Tibial nerve (tissue), 4 donors: ENCODE results near the gene OTP. TPM values are rescaled to one million over a fixed set of nuclear protein-coding genes. Genes with fewer than 3 reads are reported as not detected.

ENCODE experiments used
- DNase-seq, 2 donors: peaks; one replicate each; pipeline ENCODE4 v3.0.0-alpha.2; 2019; ENCODE audit warnings: low spot score in 2 of 2
- H3K27ac ChIP-seq, 4 donors: fragments of 200-600 bp; sonication (generic) in 3 of 4; one replicate each; pipeline ENCODE4 v1.5.1; 2017 to 2019; ENCODE audit warnings: mild to moderate bottlenecking in 1 of 4
- H3K27me3 ChIP-seq, 2 donors: fragments of 200-600 bp; sonication (generic) in 1 of 2; one replicate each; pipeline versions ENCODE4 v1.5.1 to v1.6.0; 2017 to 2019
- H3K36me3 ChIP-seq, 3 donors: fragments of 200-600 bp; sonication (generic); one replicate each; pipeline ENCODE4 v1.5.1; 2018 to 2019
- H3K4me1 ChIP-seq, 4 donors: fragments of 200-600 bp; sonication (generic) in 3 of 4; one replicate each; pipeline ENCODE4 v1.5.1; 2017 to 2019
- H3K4me3 ChIP-seq, 4 donors: fragments of 200-600 bp; sonication (generic) in 3 of 4; one replicate each; pipeline ENCODE4 v1.5.1; 2017 to 2019; ENCODE audit warnings: mild to moderate bottlenecking in 1 of 4, moderate library complexity in 1 of 4
- H3K9me3 ChIP-seq, 4 donors: fragments of 200-600 bp; sonication (generic) in 3 of 4; one replicate each; pipeline ENCODE4 v1.5.1; 2017 to 2019
- EP300 ChIP-seq, 2 donors: sonication (generic); formaldehyde crosslinking; IDR thresholded peaks; one replicate each; pipeline ENCODE4 v1.6.1; 2017; ENCODE audit warnings: antibody characterized with exemption in 2 of 2, mild to moderate bottlenecking in 1 of 2
- POLR2A ChIP-seq, 2 donors: fragments of 450-650 bp; IDR thresholded peaks; one replicate each; pipeline ENCODE4 v1.6.1; 2017; ENCODE audit warnings: antibody characterized with exemption in 2 of 2, mild to moderate bottlenecking in 2 of 2, moderate library complexity in 2 of 2
- WGBS, 2 donors: methylation state at CpG; one replicate each; pipeline ENCODE4 v1.1.5; 2018; 5-methylcytosine and 5-hydroxymethylcytosine counted together
- total RNA-seq, 4 donors: library from RNA; depleted of rRNA; stranded (reverse); fragments of >200 nt; gene quantifications; one replicate each; pipeline ENCODE4 v1.1.0, GENCODE V29; 2016
- TF ChIP-seq, protein P1 (sequence below), 5 experiments: fragments of 200-600 bp in 3 of 5; fragments of 450-650 bp in 2 of 5; sonication (generic) in 3 of 5; IDR thresholded peaks; one replicate each; pipeline ENCODE4 v1.5.1; 2016 to 2019; ENCODE audit warnings: antibody characterized with exemption in 5 of 5, mild to moderate bottlenecking in 3 of 5, moderate library complexity in 2 of 5

Gene OTP
- total RNA-seq, 4 donors from 2014 or later, result not detected

DNA sequence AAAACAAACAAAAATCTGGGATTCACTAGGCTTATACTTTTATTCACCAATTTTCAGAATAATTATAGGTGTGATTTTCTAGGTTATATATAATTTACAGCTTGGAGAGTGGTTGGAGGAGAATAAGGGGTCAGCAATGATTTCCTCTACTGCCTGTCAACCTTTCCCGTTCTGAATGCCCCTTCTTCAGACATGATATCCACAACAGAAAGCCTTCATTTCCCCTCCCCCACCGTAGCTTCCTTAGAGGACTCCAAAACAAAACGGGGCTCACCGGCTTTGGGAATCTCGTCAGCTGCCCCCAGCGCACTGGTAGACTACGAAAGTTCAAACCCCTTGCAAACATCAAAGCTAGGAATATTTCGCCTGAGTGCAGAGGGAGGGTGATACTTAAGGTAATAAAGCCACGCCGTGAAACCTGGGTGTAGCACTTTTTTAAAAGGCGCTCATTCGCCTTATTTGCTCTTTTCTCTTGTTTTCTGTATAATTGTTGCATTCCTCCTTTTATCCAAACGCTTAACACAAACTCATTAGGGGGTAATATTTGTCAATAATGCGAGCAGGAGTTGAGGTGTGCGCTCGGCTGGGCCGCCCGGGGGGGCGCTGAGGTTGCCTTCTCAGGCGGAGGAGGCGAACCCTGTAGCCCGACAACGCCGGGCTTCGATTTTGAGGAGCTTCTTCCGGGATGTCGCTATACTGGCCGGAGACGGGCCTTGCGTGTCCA is 2.4 kb downstream of the OTP start:
- peaks cover 0 to 53% (median 12%) of the 10 kb centered on the region in 4 donors for H3K4me1 ChIP-seq
- H3K27me3 ChIP-seq, result peaks cover 3 to 100% of the 10 kb centered on the region in 2 donors
- no peak for TF ChIP-seq EP300 (IDR thresholded peaks at IDR 0.05)
- TF ChIP-seq POLR2A (IDR thresholded peaks at IDR 0.05), result no peak
- TF ChIP-seq, protein P1, sequence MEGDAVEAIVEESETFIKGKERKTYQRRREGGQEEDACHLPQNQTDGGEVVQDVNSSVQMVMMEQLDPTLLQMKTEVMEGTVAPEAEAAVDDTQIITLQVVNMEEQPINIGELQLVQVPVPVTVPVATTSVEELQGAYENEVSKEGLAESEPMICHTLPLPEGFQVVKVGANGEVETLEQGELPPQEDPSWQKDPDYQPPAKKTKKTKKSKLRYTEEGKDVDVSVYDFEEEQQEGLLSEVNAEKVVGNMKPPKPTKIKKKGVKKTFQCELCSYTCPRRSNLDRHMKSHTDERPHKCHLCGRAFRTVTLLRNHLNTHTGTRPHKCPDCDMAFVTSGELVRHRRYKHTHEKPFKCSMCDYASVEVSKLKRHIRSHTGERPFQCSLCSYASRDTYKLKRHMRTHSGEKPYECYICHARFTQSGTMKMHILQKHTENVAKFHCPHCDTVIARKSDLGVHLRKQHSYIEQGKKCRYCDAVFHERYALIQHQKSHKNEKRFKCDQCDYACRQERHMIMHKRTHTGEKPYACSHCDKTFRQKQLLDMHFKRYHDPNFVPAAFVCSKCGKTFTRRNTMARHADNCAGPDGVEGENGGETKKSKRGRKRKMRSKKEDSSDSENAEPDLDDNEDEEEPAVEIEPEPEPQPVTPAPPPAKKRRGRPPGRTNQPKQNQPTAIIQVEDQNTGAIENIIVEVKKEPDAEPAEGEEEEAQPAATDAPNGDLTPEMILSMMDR (IDR thresholded peaks at IDR 0.05), result no peak
- H3K36me3 ChIP-seq, result no peaks in the 10 kb centered on the region
- no peak overlapping the region for H3K4me3 ChIP-seq
- no peaks in the 10 kb centered on the region for H3K9me3 ChIP-seq
- 7 to 8% methylated on average over 30 of the region's 30 CpGs for WGBS, 2 donors
- no peak for DNase-seq
- no peak overlapping the region for H3K27ac ChIP-seq

DNA sequence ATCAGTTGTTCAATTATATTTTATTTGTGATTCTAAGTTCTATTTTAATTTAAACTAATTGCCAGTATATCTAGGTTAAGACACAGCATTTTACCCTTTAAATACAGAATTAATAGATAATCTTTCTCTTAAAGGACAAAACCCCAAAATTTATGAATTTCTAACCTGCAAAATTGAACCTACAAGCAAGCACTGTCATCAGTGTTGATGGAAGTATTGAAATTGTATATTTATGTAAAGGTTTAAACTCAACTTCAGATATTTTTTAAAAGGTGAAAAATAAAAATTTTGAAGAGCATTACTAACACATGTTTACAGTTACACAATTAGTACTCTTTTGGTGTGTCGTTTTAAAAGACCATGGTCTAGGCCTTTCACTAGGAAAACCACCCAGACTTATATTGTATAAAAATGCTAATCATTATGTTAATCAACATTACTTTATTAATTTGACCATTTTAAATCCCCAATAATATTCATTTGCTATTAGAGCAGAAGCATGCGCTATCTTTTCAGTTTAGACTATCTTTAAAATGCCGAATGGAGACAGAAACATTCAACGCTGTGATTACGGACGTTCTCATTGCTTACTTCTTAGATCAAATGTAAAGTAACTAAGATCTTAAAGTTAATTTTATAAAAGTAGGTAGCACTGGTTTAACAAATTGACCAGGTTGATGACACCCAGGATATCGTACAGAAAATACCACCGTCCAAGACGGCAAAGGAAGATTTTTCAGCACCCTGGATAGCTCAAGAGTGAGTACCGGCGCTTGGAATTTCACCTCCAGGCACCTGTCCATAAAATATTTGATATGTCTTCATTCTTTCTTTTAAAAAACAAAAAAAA is 3.2 kb downstream of the OTP start:
- H3K4me3 ChIP-seq, result no peak overlapping the region
- no peak for DNase-seq
- peaks cover 0 to 53% (median 20%) of the 10 kb centered on the region in 4 donors for H3K4me1 ChIP-seq
- 21 to 23% methylated on average over 11 of the region's 11 CpGs for WGBS, 2 donors
- H3K36me3 ChIP-seq, result no peaks in the 10 kb centered on the region
- no peak overlapping the region for H3K27ac ChIP-seq
- no peaks in the 10 kb centered on the region for H3K9me3 ChIP-seq
- peaks cover 6 to 100% of the 10 kb centered on the region in 2 donors for H3K27me3 ChIP-seq
- TF ChIP-seq POLR2A (IDR thresholded peaks at IDR 0.05), result no peak
- TF ChIP-seq EP300 (IDR thresholded peaks at IDR 0.05), result no peak
- TF ChIP-seq, protein P1 (IDR thresholded peaks at IDR 0.05), result no peak

DNA sequence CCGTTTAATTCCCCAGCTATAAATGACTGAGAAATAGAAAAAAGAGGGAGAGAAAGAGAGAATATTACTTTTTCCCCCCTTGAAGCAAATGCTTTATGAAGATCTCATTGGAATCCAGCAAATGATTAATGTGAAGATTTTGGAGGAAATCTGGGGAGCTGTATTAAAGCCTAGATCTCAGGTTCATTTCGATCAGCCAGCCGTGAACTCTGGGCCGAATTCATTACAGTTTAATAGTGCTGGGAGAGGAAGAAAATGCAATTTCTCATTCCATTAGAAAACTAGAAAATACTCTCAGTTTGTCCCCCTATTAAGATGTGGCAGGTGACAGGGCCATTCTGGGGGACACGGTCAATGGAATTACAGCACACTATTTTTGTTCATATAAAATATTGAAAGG is 4.8 kb downstream of the OTP start:
- no peak for DNase-seq
- H3K9me3 ChIP-seq, result no peaks in the 10 kb centered on the region
- H3K36me3 ChIP-seq, result no peaks in the 10 kb centered on the region
- peaks cover 0 to 55% (median 27%) of the 10 kb centered on the region in 4 donors for H3K4me1 ChIP-seq
- peaks cover 9 to 100% of the 10 kb centered on the region in 2 donors for H3K27me3 ChIP-seq
- H3K4me3 ChIP-seq, result no peak overlapping the region
- TF ChIP-seq EP300 (IDR thresholded peaks at IDR 0.05), result no peak
- TF ChIP-seq, protein P1 (IDR thresholded peaks at IDR 0.05), result no peak
- TF ChIP-seq POLR2A (IDR thresholded peaks at IDR 0.05), result no peak
- H3K27ac ChIP-seq, result no peak overlapping the region
- WGBS, 2 donors, result 13 to 15% methylated on average over 5 of the region's 5 CpGs

DNA sequence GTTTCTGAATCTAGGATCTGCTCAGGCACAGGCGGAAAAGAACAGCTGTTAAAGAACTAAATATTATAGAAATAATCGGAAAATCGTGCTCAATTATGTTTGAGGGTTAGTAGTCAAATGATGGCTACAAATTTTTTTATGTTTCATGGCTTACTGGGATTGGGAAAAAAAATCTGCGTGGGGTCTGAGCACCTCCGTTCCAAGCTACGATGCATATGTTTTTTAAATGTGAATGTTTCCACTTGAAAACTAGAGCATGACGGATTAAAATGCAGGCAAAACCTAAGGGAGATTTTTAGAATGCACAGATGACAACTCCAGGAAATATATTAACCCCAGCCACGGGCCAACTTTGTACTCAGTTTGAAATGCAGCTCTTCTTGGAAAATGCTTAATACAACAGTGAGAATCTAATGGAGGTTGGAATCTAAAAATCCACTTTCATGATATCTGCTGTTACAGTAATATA is 5.3 kb downstream of the OTP start:
- H3K27me3 ChIP-seq, result peaks cover 9 to 100% of the 10 kb centered on the region in 2 donors

More for the DNA sequence above, 5.3 kb downstream of the OTP start:
- no peaks in the 10 kb centered on the region for H3K36me3 ChIP-seq
- 16% methylated on average over 8 of the region's 8 CpGs for whole genome bisulfite sequencing, 2 donors
- H3K4me3 ChIP-seq, result no peak overlapping the region
- TF ChIP-seq, protein P1 (IDR thresholded peaks at IDR 0.05), result no peak
- TF ChIP-seq EP300 (IDR thresholded peaks at IDR 0.05), result no peak
- no peak for TF ChIP-seq POLR2A (IDR thresholded peaks at IDR 0.05)
- no peak for DNase-seq
- H3K9me3 ChIP-seq, result no peaks in the 10 kb centered on the region
- peaks cover 0 to 51% (median 25%) of the 10 kb centered on the region in 4 donors for H3K4me1 ChIP-seq
- H3K27ac ChIP-seq, result no peak overlapping the region
